ENCODE data around the gene NFYA. TPM values are rescaled to one million over a fixed set of nuclear protein-coding genes. Genes with fewer than 3 reads are reported as not detected.

The NFYA gene
- total RNA-seq, 1 experiment from 2014 or later, result 23.7 TPM

GRCh38 chr6:41075651-41076626 is 3.2 kb downstream of the NFYA start:
- peak overlapping the region; percentile 83 for H3K4me3 Mint-ChIP-seq (ENCODE audit: low read depth, unreplicated experiment)
- peaks cover 53% of the 10 kb centered on the region for H3K36me3 Mint-ChIP-seq (ENCODE audit: insufficient read depth, unreplicated experiment)
- TF ChIP-seq CTCF (IDR thresholded peaks at IDR 0.05; ENCODE audit: unreplicated experiment), result no peak
- peak overlapping the region; percentile 96 for H3K27ac Mint-ChIP-seq (ENCODE audit: unreplicated experiment)
- no peaks in the 10 kb centered on the region for H3K27me3 Mint-ChIP-seq (ENCODE audit: unreplicated experiment)
- no peak for DNase-seq
- CTCF ChIA-PET, result interaction anchor here (0.6 kb wide), 2 partner anchors 658 to 659 kb away, joined by 6 to 8 read pairs; no protein-coding TSS in a partner anchor
- peaks cover 30% of the 10 kb centered on the region for H3K4me1 Mint-ChIP-seq (ENCODE audit: low read depth, unreplicated experiment)
- H3K9me3 Mint-ChIP-seq (ENCODE audit: low read depth, unreplicated experiment), result no peaks in the 10 kb centered on the region
- intact Hi-C loops (cut with micrococcal nuclease; ENCODE audit: unreplicated experiment), result no loop called here
- BruUV-seq (replicated peaks), result no TSS peak

GRCh38 chr6:41077536-41077935 is 4.8 kb downstream of the NFYA start:
- no peak for TF ChIP-seq CTCF (IDR thresholded peaks at IDR 0.05; ENCODE audit: unreplicated experiment)
- Mint-ChIP-seq H3K27ac (ENCODE audit: unreplicated experiment) (no peak overlapping the region), H3K9me3 (ENCODE audit: low read depth, unreplicated experiment) (no peaks in the 10 kb centered on the region), H3K27me3 (ENCODE audit: unreplicated experiment) (no peaks in the 10 kb centered on the region), H3K36me3 (ENCODE audit: insufficient read depth, unreplicated experiment) (peaks cover 37% of the 10 kb centered on the region), H3K4me3 (ENCODE audit: low read depth, unreplicated experiment) (no peak overlapping the region), H3K4me1 (ENCODE audit: low read depth, unreplicated experiment) (peaks cover 25% of the 10 kb centered on the region)
- DNase-seq, result no peak
- CTCF ChIA-PET, result interaction anchor here (0.5 kb wide), 1 partner anchor 760 kb away, joined by 11 read pairs; no protein-coding TSS in a partner anchor
- intact Hi-C loops (cut with micrococcal nuclease; ENCODE audit: unreplicated experiment), result no loop called here
- BruUV-seq (replicated peaks), result no TSS peak

GRCh38 chr6:41078101-41078500 is 5.3 kb downstream of the NFYA start:
- Mint-ChIP-seq H3K27ac (ENCODE audit: unreplicated experiment) (no peak overlapping the region), H3K4me3 (ENCODE audit: low read depth, unreplicated experiment) (no peak overlapping the region), H3K36me3 (ENCODE audit: insufficient read depth, unreplicated experiment) (peaks cover 31% of the 10 kb centered on the region), H3K4me1 (ENCODE audit: low read depth, unreplicated experiment) (peaks cover 25% of the 10 kb centered on the region), H3K27me3 (ENCODE audit: unreplicated experiment) (no peaks in the 10 kb centered on the region), H3K9me3 (ENCODE audit: low read depth, unreplicated experiment) (no peaks in the 10 kb centered on the region)
- CTCF ChIA-PET, result interaction anchor here (0.7 kb wide), 1 partner anchor 54 kb away, joined by 3 read pairs; no protein-coding TSS in a partner anchor
- BruUV-seq (replicated peaks), result no TSS peak
- no peak for TF ChIP-seq CTCF (IDR thresholded peaks at IDR 0.05; ENCODE audit: unreplicated experiment)
- DNase-seq, result no peak
- intact Hi-C loops (cut with micrococcal nuclease; ENCODE audit: unreplicated experiment), result no loop called here

- H3K36me3 Mint-ChIP-seq (ENCODE audit: insufficient read depth, unreplicated experiment), result peaks cover 22% of the 10 kb centered on the region
- no peak for DNase-seq
- H3K27ac Mint-ChIP-seq (ENCODE audit: unreplicated experiment), result no peak overlapping the region
- CTCF ChIA-PET, result no interaction called here
- TF ChIP-seq CTCF (IDR thresholded peaks at IDR 0.05; ENCODE audit: unreplicated experiment), result no peak
- intact Hi-C loops (cut with micrococcal nuclease; ENCODE audit: unreplicated experiment), result no loop called here
- peaks cover 23% of the 10 kb centered on the region for H3K4me1 Mint-ChIP-seq (ENCODE audit: low read depth, unreplicated experiment)
- H3K4me3 Mint-ChIP-seq (ENCODE audit: low read depth, unreplicated experiment), result no peak overlapping the region
- no peaks in the 10 kb centered on the region for H3K27me3 Mint-ChIP-seq (ENCODE audit: unreplicated experiment)
- H3K9me3 Mint-ChIP-seq (ENCODE audit: low read depth, unreplicated experiment), result no peaks in the 10 kb centered on the region
- no TSS peak for BruUV-seq (replicated peaks)
Measured at GRCh38 chr6:41079080-41079479, 6.3 kb downstream of the NFYA start.
